ENCODE results near the gene C8A.

C8A gene

DNA sequence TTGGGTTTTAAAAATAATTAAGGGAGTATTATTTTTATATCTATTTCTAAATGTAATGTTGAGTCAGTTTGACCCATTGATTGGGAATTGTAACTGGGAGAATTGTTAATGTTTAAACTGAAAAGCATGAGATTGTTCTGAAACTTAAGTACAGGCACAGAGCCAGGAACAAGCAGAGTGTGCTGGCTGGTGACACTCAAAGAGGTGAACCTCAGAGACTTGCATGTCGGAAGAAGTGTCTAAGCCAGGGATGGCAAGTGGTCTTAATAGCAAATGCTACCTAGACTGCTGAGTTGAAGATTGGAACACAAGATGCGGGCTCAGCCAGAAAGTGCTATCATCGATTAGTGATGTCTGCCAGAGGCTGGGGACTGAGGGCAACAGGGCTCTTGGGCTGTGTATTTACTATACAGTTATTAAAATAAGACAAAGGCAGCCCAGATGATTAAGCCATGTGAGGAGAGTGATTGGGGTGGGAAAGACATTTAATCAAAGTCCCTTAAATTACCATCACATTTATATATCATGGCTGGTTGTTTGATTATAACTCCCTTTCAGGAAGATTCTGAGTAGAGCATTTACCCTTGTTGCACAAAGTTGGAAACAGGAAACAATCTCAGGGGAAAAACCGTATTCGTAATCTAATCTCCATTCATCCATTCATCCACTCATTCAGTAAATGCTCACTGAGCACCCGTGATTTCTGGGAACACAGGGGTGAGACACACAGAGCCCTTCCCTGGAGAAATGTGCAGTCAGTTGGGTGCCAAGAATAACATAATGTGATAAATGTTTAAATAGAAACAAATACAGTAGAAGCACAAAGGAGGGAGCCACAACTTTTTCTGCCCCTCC, 42.8 kb downstream of the C8A start:
- H3K27me3 Mint-ChIP-seq (ENCODE audit: low read depth, poor library complexity): peaks cover 25% of the 10 kb centered on the region

GRCh38 chr1:56898005-56898373, 43.4 kb downstream of the C8A start:
- no peaks in the 10 kb centered on the region for H3K4me1 Mint-ChIP-seq
- TF ChIP-seq CTCF (IDR thresholded peaks at IDR 0.05): no peak
- no peaks in the 10 kb centered on the region for H3K9me3 Mint-ChIP-seq
- no peak overlapping the region for H3K4me3 Mint-ChIP-seq
- DNase-seq: no peak
- no peaks in the 10 kb centered on the region for H3K36me3 Mint-ChIP-seq (ENCODE audit: low read depth)
- no peak overlapping the region for H3K27ac Mint-ChIP-seq
- peaks cover 25% of the 10 kb centered on the region for H3K27me3 Mint-ChIP-seq (ENCODE audit: low read depth, poor library complexity)

More for the DNA sequence above, 42.8 kb downstream of the C8A start:
- Mint-ChIP-seq H3K4me1 (no peaks in the 10 kb centered on the region), H3K9me3 (no peaks in the 10 kb centered on the region), H3K27ac (no peak overlapping the region), H3K4me3 (no peak overlapping the region), H3K36me3 (ENCODE audit: low read depth) (no peaks in the 10 kb centered on the region)
- no peak for TF ChIP-seq CTCF (IDR thresholded peaks at IDR 0.05)
- no peak for DNase-seq

GRCh38 chr1:56898879-56899278, 44.3 kb downstream of the C8A start:
- Mint-ChIP-seq H3K27me3 (ENCODE audit: low read depth, poor library complexity) (peaks cover 25% of the 10 kb centered on the region), H3K27ac (no peak overlapping the region), H3K9me3 (no peaks in the 10 kb centered on the region), H3K36me3 (ENCODE audit: low read depth) (no peaks in the 10 kb centered on the region), H3K4me1 (no peaks in the 10 kb centered on the region), H3K4me3 (no peak overlapping the region)
- TF ChIP-seq CTCF (IDR thresholded peaks at IDR 0.05): no peak
- DNase-seq: no peak

DNA sequence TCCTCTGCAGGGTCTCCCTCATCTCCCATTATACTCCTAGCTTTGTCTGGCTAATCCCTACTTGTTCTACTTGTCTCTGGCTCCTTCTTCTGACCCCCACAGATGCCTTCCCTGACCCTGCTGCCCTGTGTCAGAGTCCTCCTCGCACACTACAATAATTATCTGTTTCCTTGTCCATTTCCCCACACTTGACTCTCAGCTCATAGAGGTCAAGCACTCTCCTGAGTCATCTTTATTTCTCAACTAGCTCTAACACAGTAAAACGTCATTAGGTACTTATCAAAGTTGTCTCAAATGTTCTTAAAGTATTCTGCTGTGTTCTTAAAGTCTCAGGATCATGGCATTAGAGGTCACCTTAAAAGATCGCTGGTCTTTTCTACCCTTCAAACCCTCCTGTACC, 47.1 kb downstream of the C8A start:
- DNase-seq: no peak
- H3K4me1 Mint-ChIP-seq: no peaks in the 10 kb centered on the region
- TF ChIP-seq CTCF (IDR thresholded peaks at IDR 0.05): no peak
- peaks cover 24% of the 10 kb centered on the region for H3K27me3 Mint-ChIP-seq (ENCODE audit: low read depth, poor library complexity)
- H3K4me3 Mint-ChIP-seq: no peak overlapping the region
- no peaks in the 10 kb centered on the region for H3K36me3 Mint-ChIP-seq (ENCODE audit: low read depth)
- no peak overlapping the region for H3K27ac Mint-ChIP-seq
- H3K9me3 Mint-ChIP-seq: no peaks in the 10 kb centered on the region

DNA sequence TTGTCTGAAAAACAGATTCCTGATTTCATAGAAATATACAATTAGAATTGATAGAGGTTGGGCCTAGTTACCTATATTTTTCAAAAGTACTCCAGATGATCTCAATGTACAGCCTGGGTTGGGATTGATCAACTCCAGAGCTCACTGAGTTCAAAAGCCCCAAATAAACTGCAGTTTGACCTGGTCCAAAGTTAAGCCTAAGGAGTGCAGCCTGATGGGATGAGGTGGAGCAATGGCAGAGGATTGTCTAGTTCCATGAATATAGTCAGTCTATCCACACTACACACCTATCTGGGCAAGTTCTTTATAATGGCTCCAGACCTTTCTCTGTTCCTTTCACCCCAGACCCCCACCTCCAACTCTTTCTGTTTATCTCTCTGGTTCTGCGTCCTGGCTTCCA, 49.2 kb downstream of the C8A start:
- DNase-seq: no peak
- Mint-ChIP-seq H3K27ac (no peak overlapping the region), H3K27me3 (ENCODE audit: low read depth, poor library complexity) (peaks cover 29% of the 10 kb centered on the region), H3K4me1 (no peaks in the 10 kb centered on the region), H3K4me3 (no peak overlapping the region), H3K36me3 (ENCODE audit: low read depth) (no peaks in the 10 kb centered on the region), H3K9me3 (no peaks in the 10 kb centered on the region)
- no peak for TF ChIP-seq CTCF (IDR thresholded peaks at IDR 0.05)

Measured in nephron progenitor cell (in vitro differentiated cells).